Mammary epithelial cell (primary cell): ENCODE results near the gene RSU1.

Source experiments
- CTCF ChIP-seq, 2 donors: IDR thresholded peaks in 1 of 2; conservative IDR thresholded peaks in 1 of 2; 2 replicates each; pipeline ENCODE4 v1.5.1; 2011 to 2012; ENCODE audit warnings: inconsistent platforms in 2 of 2, low read length in 2 of 2, mild to moderate bottlenecking in 2 of 2, control low read depth in 1 of 2, low read depth in 1 of 2; ENCODE audit not compliant: insufficient read depth in 1 of 2; ENCODE audit errors: extremely low read depth in 1 of 2
- EZH2 ChIP-seq: IDR thresholded peaks from 2 replicates; pipeline ENCODE4 v1.6.1; 2012; ENCODE audit warnings: low read length, inconsistent platforms, borderline replicate concordance

GRCh38 chr10:16816171-16816570, 1.1 kb downstream of the RSU1 start:
- TF ChIP-seq EZH2 (no peak), CTCF (conservative IDR thresholded peaks at IDR 0.05 in 1 of 2, IDR thresholded peaks at IDR 0.05 in 1 of 2; ENCODE audit: extremely low read depth in 1 of 2, insufficient read depth in 1 of 2, low read depth in 1 of 2, low read length in 2 of 2) (no peak)
